Measurements from ENCODE around the gene TRAF6. TPM values are rescaled to one million over a fixed set of nuclear protein-coding genes. Genes with fewer than 3 reads are reported as not detected.
A peak's percentile ranks its signal among the peaks of the same experiment; 100 is the strongest.
"Not testable (repeated sequence)": the region's sequence is repeated elsewhere in the genome, so short reads cannot be mapped to it uniquely, and the experiment has no call there.

Gene TRAF6
- 18.1 TPM for polyA plus RNA-seq (ENCODE audit: insufficient read length)

- DNase-seq: peak; percentile 90
Observed at GRCh38 chr11:36509694-36510593, at the start of gene TRAF6. Gene TRAF6 (minus strand): TSS chr11:36510272. CDS start chr11:36501515, 8,757 bp downstream.

GRCh38 chr11:36558571-36559413 lies 48.7 kb upstream of the TRAF6 start:
- no peak for DNase-seq

- no peak for DNase-seq
Observed at GRCh38 chr11:36557991-36558390, 47.9 kb upstream of the TRAF6 start.

- DNase-seq: not testable (repeated sequence)
Observed at GRCh38 chr11:36557390-36557789, 47.3 kb upstream of the TRAF6 start.

GRCh38 chr11:36550385-36551115 lies 40.5 kb upstream of the TRAF6 start:
- no peak for DNase-seq

GRCh38 chr11:36540998-36541397 lies 30.9 kb upstream of the TRAF6 start:
- peak; percentile 8 for DNase-seq

GRCh38 chr11:36534276-36534840 lies 24.3 kb upstream of the TRAF6 start:
- no peak for DNase-seq

GRCh38 chr11:36532941-36533601 lies 23.0 kb upstream of the TRAF6 start:
- no peak for DNase-seq

- no peak for DNase-seq
Observed at GRCh38 chr11:36530840-36531239, 20.8 kb upstream of the TRAF6 start.

GRCh38 chr11:36513965-36514364 lies 3.9 kb upstream of the TRAF6 start:
- DNase-seq: no peak

- DNase-seq: no peak
Observed at GRCh38 chr11:36512016-36512415, 1.9 kb upstream of the TRAF6 start.

- not testable (repeated sequence) for DNase-seq
Observed at GRCh38 chr11:36511062-36511461, 990 bp upstream of the TRAF6 start.

GRCh38 chr11:36510594-36510942 lies 496 bp upstream of the TRAF6 start:
- DNase-seq: no peak

- DNase-seq: peak; percentile 36
Observed at GRCh38 chr11:36509201-36509639, 852 bp downstream of the TRAF6 start.

GRCh38 chr11:36508743-36509142 lies 1.3 kb downstream of the TRAF6 start:
- DNase-seq: no peak

GRCh38 chr11:36507824-36508489 lies 2.1 kb downstream of the TRAF6 start:
- DNase-seq: no peak

- DNase-seq: no peak
Observed at GRCh38 chr11:36501236-36501635, 8.8 kb downstream of the TRAF6 start.

- DNase-seq: no peak
Observed at GRCh38 chr11:36500315-36500721, 9.8 kb downstream of the TRAF6 start.

- DNase-seq: no peak
Observed at GRCh38 chr11:36499315-36499714, 10.8 kb downstream of the TRAF6 start.

- no peak for DNase-seq
Observed at GRCh38 chr11:36498721-36499120, 11.4 kb downstream of the TRAF6 start.

- DNase-seq: no peak
Observed at GRCh38 chr11:36493332-36493731, 16.7 kb downstream of the TRAF6 start.
